Thyroid gland (tissue), 4 donors: ENCODE measurements around the gene CENPL.

Experiments
- CTCF ChIP-seq, 6 experiments: fragments of 200-600 bp in 3 of 6; fragments of 450-650 bp in 3 of 6; sonication (generic) in 3 of 6; IDR thresholded peaks; one replicate each; pipeline ENCODE4 v1.5.1; 2016 to 2019; ENCODE audit warnings: antibody characterized with exemption in 6 of 6, mild to moderate bottlenecking in 2 of 6, inconsistent platforms in 1 of 6, moderate library complexity in 1 of 6
- POLR2A ChIP-seq, 2 donors: fragments of 450-650 bp; IDR thresholded peaks; one replicate each; pipeline ENCODE4 v1.6.1; 2017; ENCODE audit warnings: antibody characterized with exemption in 2 of 2, mild to moderate bottlenecking in 2 of 2, moderate library complexity in 1 of 2

GRCh38 chr1:173802961-173803360 is 21.7 kb downstream of the CENPL start:
- TF ChIP-seq CTCF (IDR thresholded peaks at IDR 0.05) (no peak), POLR2A (IDR thresholded peaks at IDR 0.05) (no peak)
